GM18909 (cell line): ENCODE measurements around the gene SUCLG1.
"Not testable (repeated sequence)": the region's sequence is repeated elsewhere in the genome, so short reads cannot be mapped to it uniquely, and the experiment has no call there.

Source experiments
- ATAC-seq: cut with Tn5 transposase; IDR thresholded peaks from one replicate; pipeline ENCODE4 v1.9.1; 2021; ENCODE audit warnings: mild to moderate bottlenecking; ENCODE audit not compliant: unreplicated experiment, poor library complexity

The SUCLG1 gene

DNA sequence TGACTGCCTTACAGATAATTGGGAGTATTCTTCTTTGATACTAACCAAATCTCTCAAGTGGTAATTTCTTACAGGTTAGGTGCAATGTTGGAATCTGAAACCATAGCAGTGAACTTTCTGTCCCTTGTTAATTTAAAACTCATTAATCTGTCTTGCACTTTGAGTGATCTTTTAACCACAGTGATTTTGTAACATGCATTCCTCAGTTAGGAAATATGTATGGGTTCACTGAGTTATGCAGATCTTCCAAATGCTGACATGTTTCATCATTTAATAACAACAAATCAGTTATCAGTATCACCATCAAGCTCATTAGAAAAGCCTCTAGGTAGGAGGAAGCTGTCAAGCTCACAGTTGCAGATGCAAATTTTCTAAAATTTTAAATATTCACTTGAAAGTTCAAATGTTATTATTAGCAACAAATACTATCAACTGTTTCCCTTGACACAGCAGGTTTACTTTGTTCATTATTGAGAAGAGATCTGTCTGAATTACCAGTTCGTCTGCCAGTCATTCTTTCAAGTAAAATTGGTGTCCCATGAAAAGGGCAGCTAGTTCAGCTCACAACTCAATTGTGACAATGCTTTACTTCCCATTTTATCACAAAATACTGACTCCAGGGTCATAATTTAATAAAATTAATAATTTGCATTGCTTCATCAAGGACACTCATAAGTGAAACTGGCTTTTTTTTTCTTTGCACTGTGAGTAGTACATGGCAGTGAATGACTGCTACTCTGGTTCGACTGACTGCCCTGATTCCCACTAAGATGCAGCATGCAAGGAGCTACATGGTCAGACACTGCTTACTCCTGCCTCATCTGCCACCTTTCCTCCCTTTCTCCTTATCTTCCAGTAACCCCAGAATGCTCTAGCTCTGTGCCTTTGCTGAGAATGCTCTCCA lies 31.6 kb downstream of the SUCLG1 start:
- ATAC-seq: peak; percentile 64

DNA sequence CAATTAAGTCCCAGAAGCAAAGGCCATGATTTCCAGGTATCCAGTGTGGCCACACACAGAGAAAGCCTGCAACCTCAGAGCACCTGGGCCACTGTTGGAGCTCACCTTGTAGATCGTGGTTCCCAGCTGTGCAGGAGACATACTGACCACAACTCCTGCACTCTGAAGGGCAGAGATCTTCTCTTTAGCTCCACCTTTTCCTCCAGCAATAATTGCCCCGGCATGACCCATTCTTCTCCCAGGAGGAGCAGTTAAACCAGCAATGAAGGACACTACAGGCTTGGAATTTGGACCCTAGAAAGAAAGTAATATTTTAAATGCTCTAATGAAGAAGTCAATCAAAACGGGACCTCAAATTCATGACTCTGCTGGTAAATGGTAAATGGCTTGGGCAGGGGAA lies 33.8 kb downstream of the SUCLG1 start:
- no peak for ATAC-seq

DNA sequence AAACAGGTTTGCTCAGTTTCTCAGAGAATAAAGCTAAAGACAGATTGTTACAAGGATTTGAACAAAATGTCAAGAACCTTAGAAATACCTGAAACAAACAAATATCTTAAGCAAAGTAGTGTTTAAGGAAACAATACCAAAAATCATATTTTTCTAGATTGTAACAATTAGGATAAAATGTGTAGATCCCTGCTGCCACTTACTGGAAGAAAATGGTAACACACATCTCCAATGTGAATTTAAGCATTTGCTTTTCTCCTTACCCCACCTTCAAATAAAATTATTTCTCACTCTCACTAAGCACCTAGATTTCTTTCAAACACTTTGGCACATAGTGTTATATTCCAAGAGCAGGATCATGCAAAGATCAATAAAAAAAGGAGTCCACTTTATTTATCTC lies 34.9 kb downstream of the SUCLG1 start:
- ATAC-seq: no peak

DNA sequence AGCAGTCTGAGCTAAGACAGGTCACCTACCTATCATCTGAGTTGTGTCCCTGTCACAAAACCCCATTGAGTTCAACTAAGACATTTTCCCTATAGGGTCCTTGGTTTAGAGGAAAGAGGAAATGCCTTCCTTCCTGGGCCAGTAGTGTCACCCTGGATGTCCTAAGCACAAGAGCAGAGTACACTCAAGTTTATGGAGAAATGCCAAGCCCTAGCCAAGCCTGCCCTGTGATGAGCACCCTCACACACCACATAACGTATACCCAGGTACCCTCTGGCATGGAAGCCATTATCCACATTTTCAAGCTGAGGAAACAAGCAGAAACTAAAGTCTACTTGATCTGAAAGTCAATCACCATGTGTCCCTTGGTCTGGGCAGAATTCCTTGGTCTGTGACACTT lies 37.3 kb downstream of the SUCLG1 start:
- no peak for ATAC-seq

DNA sequence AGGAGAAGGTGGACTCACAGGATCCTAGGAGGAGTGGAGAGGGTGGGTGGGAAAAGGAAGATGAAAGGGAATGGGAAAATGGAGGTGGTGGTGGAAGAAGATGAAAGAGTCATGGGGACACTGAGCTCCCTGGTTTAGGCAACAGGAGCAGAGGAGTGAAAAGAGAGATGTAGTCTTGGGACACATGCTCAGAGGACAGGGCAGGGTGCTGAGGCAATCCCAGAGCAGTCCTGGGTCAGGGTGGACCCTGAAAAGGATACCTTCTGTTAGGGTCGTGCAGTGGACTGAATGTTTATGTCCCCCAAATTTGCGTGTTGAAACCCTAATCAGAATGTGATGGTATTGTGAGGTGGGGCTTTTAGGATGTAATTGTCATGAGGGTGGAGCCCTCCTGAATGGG lies 37.9 kb downstream of the SUCLG1 start:
- no peak for ATAC-seq

DNA sequence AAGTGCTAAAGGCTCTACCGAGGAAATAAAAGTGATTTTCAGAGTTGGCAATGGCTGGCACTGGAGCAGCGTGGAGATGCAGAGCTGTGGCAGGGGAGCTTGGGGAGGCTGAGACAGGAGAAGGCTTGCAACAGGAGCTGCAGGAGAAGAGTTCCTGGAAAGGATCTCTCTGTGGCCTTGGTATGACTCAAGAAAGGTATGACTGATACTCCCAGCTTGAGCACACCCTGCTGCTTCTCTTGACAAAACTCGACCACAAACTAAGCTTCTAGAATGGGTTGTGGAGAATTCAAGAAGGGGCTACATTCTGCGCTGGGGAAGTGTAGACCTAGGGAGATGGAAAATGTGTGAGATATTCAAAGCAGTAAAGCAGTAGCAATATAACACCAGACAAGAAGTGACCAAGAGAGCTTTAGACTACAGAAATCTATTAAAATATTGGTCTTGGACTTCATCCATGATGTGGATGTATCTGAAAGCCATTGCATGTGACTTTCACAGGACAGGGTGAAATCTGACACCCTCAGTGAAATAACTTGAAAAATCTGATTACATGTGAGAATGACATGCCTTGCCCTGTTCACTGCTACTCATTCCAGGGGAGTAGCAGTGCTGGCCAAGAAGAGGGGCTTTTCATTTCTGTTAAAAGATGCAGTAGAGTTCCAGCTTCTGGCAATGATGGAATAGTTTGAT lies 41.5 kb downstream of the SUCLG1 start:
- ATAC-seq: no peak

DNA sequence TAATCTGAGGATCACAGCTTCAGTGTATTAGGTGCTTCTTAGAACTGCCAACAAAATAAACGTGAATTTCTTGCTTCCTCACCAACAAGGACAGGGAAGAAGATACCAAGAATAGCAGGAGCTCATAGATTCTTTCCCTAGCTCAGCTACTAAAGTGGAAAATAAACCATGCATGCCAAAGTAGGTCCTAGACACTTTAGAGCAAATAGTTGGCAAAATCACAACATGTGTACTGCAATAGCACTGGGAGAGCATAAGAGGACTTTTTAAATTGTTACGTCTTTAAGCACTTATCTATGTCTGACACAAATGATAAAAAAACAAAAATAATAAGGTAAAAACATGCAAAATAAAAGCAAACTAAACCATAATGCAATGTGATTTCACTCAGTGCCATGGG lies 49.5 kb downstream of the SUCLG1 start:
- no peak for ATAC-seq

DNA sequence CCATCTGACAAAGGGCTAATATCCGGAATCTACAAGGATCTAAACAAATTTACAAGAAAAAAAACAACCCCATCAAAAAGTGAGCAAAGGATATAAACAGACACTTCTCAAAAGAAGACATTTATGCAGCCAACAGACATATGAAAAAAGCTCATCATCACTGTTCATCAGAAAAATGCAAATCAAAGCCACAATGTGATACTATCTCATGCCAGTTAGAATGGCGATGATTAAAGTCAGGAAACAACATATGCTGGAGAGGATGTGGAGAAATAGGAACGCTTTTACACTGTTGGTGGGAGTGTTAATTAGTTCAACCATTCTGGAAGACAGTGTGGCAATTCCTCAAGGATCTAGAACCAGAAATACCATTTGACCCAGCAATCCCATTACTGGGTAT lies 57.0 kb downstream of the SUCLG1 start:
- ATAC-seq: not testable (repeated sequence)

DNA sequence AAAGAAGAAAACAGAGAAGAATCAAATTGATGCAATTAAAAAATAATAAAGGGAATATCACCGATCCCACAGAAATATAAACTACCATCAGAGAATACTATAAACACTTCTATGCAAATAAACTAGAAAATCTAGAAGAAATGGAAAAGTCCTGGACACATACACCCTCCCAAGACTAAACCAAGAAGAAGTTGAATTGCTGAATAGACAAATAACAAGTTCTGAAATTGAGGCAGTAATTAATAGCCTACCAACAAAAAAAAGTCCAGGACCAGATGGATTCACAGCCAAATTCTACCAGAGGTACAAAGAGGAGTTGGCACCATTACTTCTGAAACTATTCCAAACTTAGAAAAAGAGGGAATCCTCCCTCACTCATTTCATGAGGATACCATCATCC lies 59.2 kb downstream of the SUCLG1 start:
- ATAC-seq: not testable (repeated sequence)

DNA sequence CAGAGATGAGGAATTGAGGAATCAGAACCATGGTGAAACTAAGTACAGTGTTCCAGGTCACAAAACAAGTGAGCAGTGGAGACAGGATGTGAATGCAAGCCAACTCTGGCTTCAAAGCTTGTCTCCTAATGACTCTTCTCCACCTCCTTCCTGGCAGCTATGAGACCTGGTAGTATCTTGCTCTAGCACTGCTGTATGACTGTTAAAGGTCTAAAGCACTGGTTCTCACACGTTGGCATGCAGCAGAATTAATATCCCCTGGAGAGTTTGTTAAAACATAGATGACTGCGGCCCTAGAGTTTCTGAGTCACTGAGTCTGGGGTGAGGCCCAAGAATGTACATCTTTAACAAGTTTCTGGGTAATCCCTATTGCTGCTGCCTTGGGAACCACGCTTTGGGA lies 63.3 kb downstream of the SUCLG1 start:
- ATAC-seq: no peak

DNA sequence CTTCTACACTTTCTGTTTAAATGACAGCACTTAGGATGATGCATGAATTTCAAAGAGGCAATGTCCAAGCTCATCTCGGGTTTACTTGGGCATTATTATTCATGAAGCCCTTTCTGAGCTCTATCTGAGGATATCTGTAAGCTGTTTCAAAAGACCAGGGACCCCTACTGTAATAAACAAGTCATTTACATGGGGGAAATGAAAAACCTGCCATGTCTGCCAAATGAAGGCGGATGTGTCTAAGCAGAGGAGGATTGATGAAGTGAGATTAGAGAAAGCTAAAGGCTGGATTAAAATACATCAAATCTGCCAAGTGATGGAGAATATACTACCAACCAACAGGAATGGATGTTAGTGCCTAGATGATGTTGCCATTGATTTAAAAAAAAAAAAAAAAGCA lies 64.5 kb downstream of the SUCLG1 start:
- ATAC-seq: no peak

DNA sequence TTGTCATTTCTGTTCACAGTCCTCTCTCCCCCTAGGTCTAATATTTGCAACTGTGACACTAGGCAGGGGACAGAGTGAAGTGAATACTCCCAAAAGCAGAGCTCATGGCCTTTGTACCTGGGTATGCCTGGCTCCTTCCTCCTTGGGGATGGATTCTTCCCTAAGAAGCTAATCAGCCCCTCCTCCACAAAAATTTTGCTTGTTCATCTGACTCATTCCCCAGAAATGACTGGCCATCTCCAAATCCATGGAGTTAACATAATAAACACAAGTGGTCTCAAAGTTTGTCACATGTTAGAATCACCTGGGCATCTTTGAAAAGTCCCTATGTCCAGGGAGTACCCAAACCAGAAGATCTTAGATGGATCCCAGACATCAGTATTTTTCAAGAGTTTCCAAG lies 65.3 kb downstream of the SUCLG1 start:
- no peak for ATAC-seq

DNA sequence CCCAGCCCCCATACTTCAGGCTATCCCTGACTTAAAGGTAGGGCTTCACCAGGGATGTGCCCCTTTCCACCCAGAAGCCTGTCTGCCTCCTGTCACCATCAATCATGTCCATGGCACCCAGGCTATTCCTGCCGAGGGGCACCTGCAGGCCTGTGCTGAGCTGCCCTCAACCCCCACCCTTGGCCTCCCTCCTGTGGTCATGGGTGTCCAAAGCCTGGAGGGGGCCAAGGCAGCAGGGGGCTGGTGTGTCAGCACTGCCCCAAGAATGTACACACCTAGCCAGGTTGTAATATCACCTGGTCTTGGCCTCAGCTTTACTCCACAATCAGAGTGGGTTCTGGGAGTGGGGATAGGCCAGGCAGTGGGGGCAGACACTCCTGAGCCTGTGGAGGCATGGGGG lies 69.3 kb downstream of the SUCLG1 start:
- no peak for ATAC-seq

DNA sequence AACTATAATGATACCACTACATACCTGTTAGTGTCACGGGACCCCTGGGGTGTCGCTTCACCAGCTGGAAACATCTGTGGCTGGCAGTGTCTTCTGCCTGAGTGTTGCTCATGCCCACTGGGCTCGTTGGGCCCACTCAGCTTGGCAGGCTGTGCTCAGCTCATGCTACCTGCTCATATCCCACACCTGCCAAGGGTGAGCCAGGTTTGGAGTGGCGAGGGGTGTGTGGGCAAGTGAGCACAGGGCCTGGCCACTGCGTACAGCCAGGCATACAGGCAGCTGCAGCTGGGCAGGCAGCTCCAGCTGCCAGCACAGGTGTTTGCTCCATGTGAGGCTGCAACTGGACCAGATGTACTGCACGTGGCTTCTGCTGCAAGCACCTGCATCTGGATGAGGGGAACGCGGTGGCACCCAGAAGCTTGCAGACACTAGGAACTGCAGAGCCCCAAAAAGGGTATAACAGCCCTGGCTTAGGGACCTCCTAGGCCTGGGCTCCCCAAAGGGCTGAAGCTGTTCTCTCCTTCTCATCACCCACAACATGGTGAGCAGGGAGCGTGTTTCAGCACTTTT lies 70.1 kb downstream of the SUCLG1 start:
- no peak for ATAC-seq

DNA sequence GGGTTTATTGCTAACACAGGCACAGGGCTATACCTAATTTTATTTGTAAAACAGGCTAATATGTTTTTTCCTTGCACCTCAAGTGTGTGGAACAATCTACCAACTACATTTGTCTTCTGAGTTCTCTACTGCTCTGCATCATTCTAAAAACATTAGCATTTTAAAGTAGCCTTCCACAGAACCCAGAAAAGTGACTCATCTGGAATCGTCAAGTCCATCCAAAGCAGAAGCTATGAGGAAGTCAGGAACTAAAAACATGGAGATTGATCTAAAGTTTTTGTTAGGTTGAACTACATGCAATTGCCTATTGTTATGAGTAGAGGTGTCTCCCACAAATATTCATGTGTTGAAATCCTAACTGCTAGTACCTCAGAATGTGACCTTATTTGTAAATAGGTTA lies 70.9 kb downstream of the SUCLG1 start:
- ATAC-seq: no peak

DNA sequence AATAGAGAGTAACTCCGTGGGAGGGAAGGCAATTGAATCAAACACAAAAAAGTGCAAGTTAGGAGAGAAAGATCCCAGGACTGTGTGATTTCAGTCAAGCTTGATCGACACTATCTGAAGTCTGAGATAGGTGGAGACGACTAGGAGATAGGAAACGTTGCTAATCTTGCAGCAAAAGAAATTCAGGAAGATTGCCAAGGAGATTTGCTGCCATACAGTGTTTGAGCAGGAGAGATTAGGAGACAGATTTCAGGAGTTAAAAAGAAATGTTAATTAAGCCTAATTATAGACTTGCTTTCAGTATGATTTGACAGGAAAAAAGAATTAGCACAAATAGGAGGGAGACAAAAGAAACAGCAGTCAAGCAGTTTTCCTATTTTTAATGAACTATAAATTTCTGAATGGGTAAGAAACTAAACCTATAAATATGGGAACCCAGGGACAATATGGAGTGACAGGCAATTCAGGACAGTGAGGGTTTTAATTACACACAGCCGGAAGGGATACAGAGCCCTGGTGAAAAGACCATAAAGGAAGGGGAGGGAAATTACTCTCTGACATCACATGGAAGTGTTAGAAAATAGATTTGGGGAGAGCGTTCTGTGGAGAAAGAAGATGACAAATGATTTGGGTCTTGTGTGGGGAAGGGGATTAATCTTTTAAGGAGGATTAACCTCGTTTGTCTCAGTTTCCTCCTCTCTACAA lies 72.6 kb downstream of the SUCLG1 start:
- no peak for ATAC-seq

DNA sequence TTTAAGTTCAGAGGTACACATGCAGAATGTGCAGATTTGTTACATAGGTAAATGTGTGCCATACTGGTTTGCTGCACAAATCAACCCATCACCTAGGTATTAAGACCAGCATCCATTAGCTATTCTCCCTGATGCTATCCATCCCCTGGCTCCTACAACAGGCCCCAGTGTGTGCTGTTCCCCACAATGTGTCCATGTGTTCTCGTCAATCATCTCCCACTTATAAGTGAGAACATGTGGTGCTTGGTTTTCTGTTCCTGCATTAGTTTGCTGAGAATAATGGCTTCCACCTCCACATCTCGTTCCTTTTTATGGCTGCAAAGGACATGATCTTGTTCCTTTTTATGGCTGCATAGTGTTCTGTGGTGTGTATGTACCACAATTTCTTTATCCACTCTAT lies 75.8 kb downstream of the SUCLG1 start:
- no peak for ATAC-seq

DNA sequence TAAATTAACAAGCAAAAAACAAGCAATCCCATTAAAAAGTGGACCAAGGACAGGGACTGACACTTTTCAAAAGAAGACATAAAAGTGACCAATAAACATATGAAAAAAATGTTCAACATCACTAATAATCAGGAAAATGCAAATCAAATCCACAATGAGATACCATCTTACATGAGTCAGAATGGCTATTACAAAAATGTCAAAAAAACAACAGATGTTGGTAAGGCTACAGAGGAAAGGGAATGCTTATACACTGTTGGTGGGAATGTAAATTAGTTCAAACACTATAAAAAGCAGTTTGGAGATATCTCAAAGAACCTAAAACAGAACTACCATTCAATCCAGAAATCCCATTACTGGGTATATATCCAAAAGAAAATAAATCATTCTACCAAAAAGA lies 78.2 kb downstream of the SUCLG1 start:
- ATAC-seq: no peak

DNA sequence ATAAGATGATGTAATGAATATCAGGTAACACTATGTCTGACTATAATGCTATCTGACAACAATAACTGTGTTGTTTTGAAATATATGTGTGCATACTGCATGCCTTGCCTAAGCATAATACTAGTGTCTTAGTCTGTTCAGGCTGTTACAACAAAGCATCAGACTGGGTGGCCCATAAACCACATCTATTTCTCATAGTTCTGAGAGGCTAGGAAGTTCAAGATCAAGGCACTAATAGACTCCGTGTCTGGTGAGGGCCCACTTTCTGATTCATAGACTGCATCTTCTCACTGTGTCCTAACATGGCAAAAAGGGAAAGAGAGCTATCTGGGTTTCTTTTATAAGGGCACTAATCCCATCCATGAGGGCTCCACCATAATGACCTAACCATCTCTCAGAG lies 80.1 kb downstream of the SUCLG1 start:
- ATAC-seq: no peak

DNA sequence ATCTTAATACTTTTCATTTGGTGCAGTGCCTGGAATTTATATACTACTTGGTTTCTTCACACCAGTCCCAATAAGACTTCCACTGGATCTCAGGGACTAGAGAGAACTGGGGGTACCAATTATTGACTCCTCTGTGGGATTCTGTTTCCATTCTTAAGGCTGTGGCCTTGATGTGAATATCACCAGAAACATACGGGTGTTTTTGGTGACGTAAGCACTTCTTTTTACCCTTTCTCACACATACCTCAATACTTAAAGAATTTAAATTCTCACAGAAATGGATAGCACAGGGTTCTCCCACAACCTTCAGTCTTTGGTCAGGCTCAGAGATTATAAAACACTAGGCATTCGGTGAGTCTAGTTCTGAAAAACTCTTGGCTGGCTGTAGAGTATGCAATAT lies 84.1 kb downstream of the SUCLG1 start:
- ATAC-seq: no peak

DNA sequence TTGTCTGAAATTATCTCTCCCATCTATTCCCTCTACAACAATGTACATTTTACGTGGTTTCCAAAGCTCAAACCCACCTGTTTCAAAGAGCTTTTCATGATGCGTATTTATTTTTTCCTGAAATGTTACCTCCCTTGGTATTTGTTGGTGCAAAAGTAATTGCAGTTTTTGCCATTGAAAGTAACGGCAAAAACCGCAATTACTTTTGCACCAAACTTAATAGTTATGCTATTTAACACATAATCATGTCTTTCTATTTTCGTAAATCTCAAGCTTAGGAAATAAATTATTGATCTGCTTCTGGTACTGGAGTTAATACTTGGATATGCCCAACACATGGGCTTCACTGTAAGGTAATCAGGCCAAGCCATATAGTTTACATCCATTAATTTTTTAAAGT lies 85.2 kb downstream of the SUCLG1 start:
- no peak for ATAC-seq
